ENCODE results near the gene COG7. TPM values are rescaled to one million over a fixed set of nuclear protein-coding genes. Genes with fewer than 3 reads are reported as not detected.
"Not testable (repeated sequence)": the region's sequence is repeated elsewhere in the genome, so short reads cannot be mapped to it uniquely, and the experiment has no call there.

Gene COG7
- polyA plus RNA-seq, 1 donor (not counting 4 experiments of a cell fraction or from before 2014, with no cell fraction given) = 14.7 TPM

GRCh38 chr16:23464196-23464595, 11.2 kb upstream of the COG7 start:
- H3K4me2 ChIP-seq (ENCODE audit: control insufficient read depth, extremely low read depth, insufficient read depth, low read depth, low read length) = no peak overlapping the region
- dilution Hi-C loops (cut with MboI; ENCODE audit: extremely low pct_ligation_motif_present, low sequenced_read_pairs) = no loop called here
- TF ChIP-seq, protein P1, sequence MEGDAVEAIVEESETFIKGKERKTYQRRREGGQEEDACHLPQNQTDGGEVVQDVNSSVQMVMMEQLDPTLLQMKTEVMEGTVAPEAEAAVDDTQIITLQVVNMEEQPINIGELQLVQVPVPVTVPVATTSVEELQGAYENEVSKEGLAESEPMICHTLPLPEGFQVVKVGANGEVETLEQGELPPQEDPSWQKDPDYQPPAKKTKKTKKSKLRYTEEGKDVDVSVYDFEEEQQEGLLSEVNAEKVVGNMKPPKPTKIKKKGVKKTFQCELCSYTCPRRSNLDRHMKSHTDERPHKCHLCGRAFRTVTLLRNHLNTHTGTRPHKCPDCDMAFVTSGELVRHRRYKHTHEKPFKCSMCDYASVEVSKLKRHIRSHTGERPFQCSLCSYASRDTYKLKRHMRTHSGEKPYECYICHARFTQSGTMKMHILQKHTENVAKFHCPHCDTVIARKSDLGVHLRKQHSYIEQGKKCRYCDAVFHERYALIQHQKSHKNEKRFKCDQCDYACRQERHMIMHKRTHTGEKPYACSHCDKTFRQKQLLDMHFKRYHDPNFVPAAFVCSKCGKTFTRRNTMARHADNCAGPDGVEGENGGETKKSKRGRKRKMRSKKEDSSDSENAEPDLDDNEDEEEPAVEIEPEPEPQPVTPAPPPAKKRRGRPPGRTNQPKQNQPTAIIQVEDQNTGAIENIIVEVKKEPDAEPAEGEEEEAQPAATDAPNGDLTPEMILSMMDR (optimal IDR thresholded peaks at IDR 0.05 in 1 of 3, IDR thresholded peaks at IDR 0.05 in 1 of 3, conservative IDR thresholded peaks at IDR 0.05 in 1 of 3; ENCODE audit: extremely low read depth in 1 of 3, insufficient read depth in 2 of 3, low read length in 3 of 3) = no peak
- TF ChIP-seq EZH2 (IDR thresholded peaks at IDR 0.05; ENCODE audit: low read length) = no peak
- no peak for FAIRE-seq
- H2AFZ ChIP-seq (ENCODE audit: control insufficient read depth, low read length) = no peak overlapping the region
- peaks cover 2% of the 10 kb centered on the region for H3K9me1 ChIP-seq (ENCODE audit: control insufficient read depth, extremely low read depth, insufficient read depth, low read length)
- no peak overlapping the region for H3K9ac ChIP-seq (ENCODE audit: control insufficient read depth, extremely low read depth, insufficient read depth, low read length)
- H3K36me3 ChIP-seq (ENCODE audit: control insufficient read depth in 2 of 2, extremely low read depth in 1 of 2, insufficient read depth in 2 of 2, low read length in 2 of 2) = peaks cover 14 to 23% of the 10 kb centered on the region in 2 experiments
- no peaks in the 10 kb centered on the region for H3K27me3 ChIP-seq (ENCODE audit: control insufficient read depth, extremely low read depth, insufficient read depth, low read length)
- DNase-seq (ENCODE audit: low read depth, low spot score) = no peak
- no peak overlapping the region for H3K4me3 ChIP-seq (ENCODE audit: control insufficient read depth in 2 of 3, extremely low read depth in 1 of 3, insufficient read depth in 2 of 3, low read depth in 1 of 3, low read length in 3 of 3)
- H3K27ac ChIP-seq (ENCODE audit: control insufficient read depth, insufficient read depth, low read length) = no peak overlapping the region
- H3K9me3 ChIP-seq (ENCODE audit: control insufficient read depth, low read depth, low read length) = no peaks in the 10 kb centered on the region
- no peaks in the 10 kb centered on the region for H3K79me2 ChIP-seq (ENCODE audit: control insufficient read depth, insufficient read depth, low read length)
- peaks cover 9% of the 10 kb centered on the region for H3K4me1 ChIP-seq (ENCODE audit: control insufficient read depth, extremely low read depth, insufficient read depth, low read length)
- no peaks in the 10 kb centered on the region for H4K20me1 ChIP-seq (ENCODE audit: control insufficient read depth, extremely low read depth, insufficient read depth, low read length)

GRCh38 chr16:23462994-23463393, 10.0 kb upstream of the COG7 start:
- FAIRE-seq; DNase-seq (ENCODE audit: low read depth, low spot score); H3K4me2 ChIP-seq (ENCODE audit: control insufficient read depth, extremely low read depth, insufficient read depth, low read depth, low read length); H3K27ac ChIP-seq (ENCODE audit: control insufficient read depth, insufficient read depth, low read length); H3K79me2 ChIP-seq (ENCODE audit: control insufficient read depth, insufficient read depth, low read length); H2AFZ ChIP-seq (ENCODE audit: control insufficient read depth, low read length); H3K4me1 ChIP-seq (ENCODE audit: control insufficient read depth, extremely low read depth, insufficient read depth, low read length); H3K9me3 ChIP-seq (ENCODE audit: control insufficient read depth, low read depth, low read length); H3K9ac ChIP-seq (ENCODE audit: control insufficient read depth, extremely low read depth, insufficient read depth, low read length); H3K4me3 ChIP-seq (ENCODE audit: control insufficient read depth in 2 of 3, extremely low read depth in 1 of 3, insufficient read depth in 2 of 3, low read depth in 1 of 3, low read length in 3 of 3); dilution Hi-C loops (cut with MboI; ENCODE audit: extremely low pct_ligation_motif_present, low sequenced_read_pairs); H3K27me3 ChIP-seq (ENCODE audit: control insufficient read depth, extremely low read depth, insufficient read depth, low read length); H3K9me1 ChIP-seq (ENCODE audit: control insufficient read depth, extremely low read depth, insufficient read depth, low read length); H4K20me1 ChIP-seq (ENCODE audit: control insufficient read depth, extremely low read depth, insufficient read depth, low read length): not testable (repeated sequence)
- H3K36me3 ChIP-seq (ENCODE audit: control insufficient read depth in 2 of 2, extremely low read depth in 1 of 2, insufficient read depth in 2 of 2, low read length in 2 of 2) = peaks cover 14 to 17% of the 10 kb centered on the region in 2 experiments

Measured in keratinocyte (primary cell).